ENCODE results near the gene HHIP.

- TF ChIP-seq CTCF (IDR thresholded peaks at IDR 0.05): no peak
- TF ChIP-seq EZH2 (IDR thresholded peaks at IDR 0.05; ENCODE audit: borderline replicate concordance, insufficient read depth, low read depth, low read length, poor library complexity, severe bottlenecking): no peak
Observed at GRCh38 chr4:144734522-144734921, 88.6 kb downstream of the HHIP start.

Measured in B cell (primary cell).